Measurements from ENCODE around the gene TUBA4A.
"Not testable (repeated sequence)": the region's sequence is repeated elsewhere in the genome, so short reads cannot be mapped to it uniquely, and the experiment has no call there.

TUBA4A gene

DNA sequence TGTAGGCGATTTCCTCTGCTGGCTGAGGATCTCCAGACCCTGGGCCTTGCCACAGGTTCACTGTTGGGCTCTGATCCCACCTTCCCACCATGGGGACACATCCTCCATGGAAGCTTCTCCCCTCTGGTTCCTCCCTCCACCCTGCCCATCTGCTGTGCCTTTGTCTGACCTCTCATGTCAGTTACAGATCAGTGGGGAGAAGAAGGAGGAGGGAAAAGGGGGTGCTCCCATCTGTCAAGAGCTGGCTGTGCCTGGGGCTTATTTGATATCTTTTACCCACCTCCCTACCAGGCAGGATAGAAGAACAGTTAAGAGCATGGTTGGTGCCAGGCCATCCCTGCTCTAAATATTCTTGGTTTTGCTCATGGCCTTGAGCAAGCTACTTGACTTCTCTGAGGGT is 13.2 kb upstream of the TUBA4A start:
- no peak overlapping the region for H3K4me3 ChIP-seq (ENCODE audit: low read depth, low read length)
- no peak for DNase-seq (ENCODE audit: low read depth)
- no peak for TF ChIP-seq CTCF (conservative IDR thresholded peaks at IDR 0.05; ENCODE audit: low read depth, low read length)

DNA sequence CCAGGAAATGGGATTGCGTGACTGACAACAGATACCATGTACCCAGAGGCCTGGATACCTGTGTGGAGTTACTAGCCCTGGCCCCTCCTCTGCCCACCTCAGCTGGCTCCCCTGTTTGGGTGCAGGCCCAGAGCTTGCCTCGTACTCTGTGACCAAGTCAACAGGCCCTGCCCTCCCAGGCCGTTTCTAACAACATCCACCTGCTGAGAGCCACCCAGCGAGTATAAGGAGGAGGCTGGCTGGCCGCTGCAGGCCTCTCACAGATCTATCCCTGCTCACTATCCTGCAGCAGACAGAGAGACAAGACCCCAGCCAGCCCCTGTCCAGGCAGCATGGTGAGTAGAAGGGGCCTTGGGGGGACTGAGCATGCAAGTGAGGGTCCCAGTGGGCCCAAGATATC is 12.5 kb upstream of the TUBA4A start:
- H3K4me3 ChIP-seq (ENCODE audit: low read depth, low read length), result no peak overlapping the region
- no peak for DNase-seq (ENCODE audit: low read depth)
- no peak for TF ChIP-seq CTCF (conservative IDR thresholded peaks at IDR 0.05; ENCODE audit: low read depth, low read length)

DNA sequence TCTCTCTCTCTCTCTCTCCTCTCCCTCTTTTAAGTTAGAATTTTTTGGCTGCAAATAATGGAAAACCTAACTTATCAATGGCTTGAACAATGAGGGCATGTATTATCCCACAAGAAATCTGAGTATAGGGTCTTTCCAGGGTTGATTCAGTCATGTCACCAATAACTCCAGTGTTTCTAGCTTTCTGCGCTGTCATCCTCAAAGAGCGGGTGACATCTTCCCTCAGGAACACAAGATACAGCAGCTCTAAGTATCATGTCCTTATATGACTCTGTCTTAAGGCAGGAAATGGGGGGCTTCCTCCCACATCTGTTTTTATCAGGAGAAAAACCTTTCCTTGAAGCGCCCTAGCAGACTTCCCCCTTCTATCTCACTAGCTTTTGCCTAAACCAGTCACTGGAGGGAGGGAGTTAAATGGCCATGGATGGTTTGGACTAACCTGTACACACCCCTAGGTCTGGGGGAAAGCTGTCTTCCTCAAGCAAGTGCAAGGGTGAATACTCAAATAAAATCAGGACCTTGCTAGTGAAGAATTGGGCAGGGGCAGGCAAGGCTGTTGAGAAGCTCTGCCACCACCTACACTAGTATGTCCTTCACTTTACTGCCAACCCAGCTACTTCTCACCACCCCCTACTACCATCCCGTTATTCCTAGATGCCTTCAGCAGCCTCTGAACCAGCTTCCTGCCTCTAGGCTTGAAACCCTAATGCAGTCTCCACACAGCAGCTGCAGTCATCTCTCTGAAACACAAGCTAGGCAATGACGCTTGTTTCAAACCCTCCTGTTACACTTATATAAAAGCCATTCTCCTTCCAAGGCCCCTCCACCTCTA is 7.5 kb upstream of the TUBA4A start:
- no peak for TF ChIP-seq CTCF (conservative IDR thresholded peaks at IDR 0.05; ENCODE audit: low read depth, low read length)
- H3K4me3 ChIP-seq (ENCODE audit: low read depth, low read length), result no peak overlapping the region
- no peak for DNase-seq (ENCODE audit: low read depth)

DNA sequence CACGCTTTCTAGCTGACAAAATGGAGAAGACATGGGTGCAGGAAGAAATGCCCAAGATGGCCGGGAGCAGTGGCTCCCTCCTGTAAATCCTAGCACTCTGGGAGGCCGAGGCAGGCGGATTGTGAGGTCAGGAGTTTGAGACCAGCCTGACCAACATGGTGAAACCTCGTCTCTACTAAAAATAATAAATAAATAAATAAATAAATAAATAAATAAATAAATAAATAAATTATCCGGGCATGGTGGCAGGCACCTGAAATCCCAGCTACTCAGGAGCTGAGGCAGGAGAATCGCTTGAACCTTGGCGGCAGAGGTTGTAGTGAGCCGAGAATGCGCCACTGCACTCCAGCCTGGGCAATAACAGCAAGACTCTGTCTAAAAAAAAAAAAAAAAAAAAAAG is 5.2 kb upstream of the TUBA4A start:
- DNase-seq (ENCODE audit: low read depth); H3K4me3 ChIP-seq (ENCODE audit: low read depth, low read length): not testable (repeated sequence)

- TF ChIP-seq CTCF (conservative IDR thresholded peaks at IDR 0.05; ENCODE audit: low read depth, low read length), result no peak
- peak overlapping the region; percentile 60 for H3K4me3 ChIP-seq (ENCODE audit: low read depth, low read length)
- no peak for DNase-seq (ENCODE audit: low read depth)
These were observed 978 bp upstream of the TUBA4A start for GRCh38 chr2:219254590-219255201.

GRCh38 chr2:219252900-219253752 is 592 bp downstream of the TUBA4A start, which contains the start of gene TUBA4B:
Gene TUBA4B (plus strand): TSS chr2:219253243. CDS start chr2:219253408, 165 bp downstream.
- no peak for DNase-seq (ENCODE audit: low read depth)
- TF ChIP-seq CTCF (conservative IDR thresholded peaks at IDR 0.05; ENCODE audit: low read depth, low read length), result no peak
- peak within 1 kb of the TSS; percentile 60 for H3K4me3 ChIP-seq (ENCODE audit: low read depth, low read length)

GRCh38 chr2:219252570-219252899 is 1.2 kb downstream of the TUBA4A start:
- no peak for DNase-seq (ENCODE audit: low read depth)
- H3K4me3 ChIP-seq (ENCODE audit: low read depth, low read length), result peak overlapping the region; percentile 60

More at GRCh38 chr2:219252570-219252899, 1.2 kb downstream of the TUBA4A start:
- TF ChIP-seq CTCF (conservative IDR thresholded peaks at IDR 0.05; ENCODE audit: low read depth, low read length), result no peak
